NCI-H1417 (cell line): Measurements from ENCODE around the gene TRAPPC12.
"Not testable (repeated sequence)": the region's sequence is repeated elsewhere in the genome, so short reads cannot be mapped to it uniquely, and the experiment has no call there.

Experiments
- DNase-seq, 3 experiments: peaks; one replicate each; lab custom pipeline; 2025; lab: John Stamatoyannopoulos, UW

Gene TRAPPC12

DNA sequence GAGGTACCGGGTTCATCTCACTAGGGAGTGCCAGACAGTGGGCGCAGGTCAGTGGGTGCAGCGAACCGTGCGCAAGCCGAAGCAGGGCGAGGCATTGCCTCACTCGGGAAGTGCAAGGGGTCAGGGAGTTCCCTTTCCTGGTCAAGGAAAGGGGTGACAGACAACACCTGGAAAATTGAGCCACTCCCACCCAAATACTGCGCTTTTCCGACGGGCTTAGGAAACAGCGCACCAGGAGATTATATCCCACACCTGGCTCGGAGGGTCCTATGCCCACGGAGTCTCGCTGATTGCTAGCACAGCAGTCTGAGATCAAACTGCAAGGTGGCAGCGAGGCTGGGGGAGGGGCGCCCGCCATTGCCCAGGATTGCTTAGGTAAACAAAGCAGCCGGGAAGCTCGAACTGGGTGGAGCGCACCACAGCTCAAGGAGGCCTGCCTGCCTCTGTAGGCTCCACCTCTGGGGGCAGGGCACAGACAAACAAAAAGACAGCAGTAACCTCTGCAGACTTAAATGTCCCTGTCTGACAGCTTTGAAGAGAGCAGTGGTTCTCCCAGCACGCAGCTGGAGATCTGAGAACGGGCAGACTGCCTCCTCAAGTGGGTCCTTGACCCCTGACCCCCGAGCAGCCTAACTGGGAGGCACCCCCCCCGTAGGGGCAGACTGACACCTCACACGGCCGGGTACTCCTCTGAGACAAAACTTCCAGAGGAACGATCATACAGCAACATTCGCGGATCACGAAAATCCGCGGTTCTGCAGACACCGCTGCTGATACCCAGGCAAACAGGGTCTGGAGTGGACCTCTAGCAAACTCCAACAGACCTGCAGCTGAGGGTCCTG lies 9.9 kb upstream of the TRAPPC12 start:
- DNase-seq = not testable (repeated sequence)

DNA sequence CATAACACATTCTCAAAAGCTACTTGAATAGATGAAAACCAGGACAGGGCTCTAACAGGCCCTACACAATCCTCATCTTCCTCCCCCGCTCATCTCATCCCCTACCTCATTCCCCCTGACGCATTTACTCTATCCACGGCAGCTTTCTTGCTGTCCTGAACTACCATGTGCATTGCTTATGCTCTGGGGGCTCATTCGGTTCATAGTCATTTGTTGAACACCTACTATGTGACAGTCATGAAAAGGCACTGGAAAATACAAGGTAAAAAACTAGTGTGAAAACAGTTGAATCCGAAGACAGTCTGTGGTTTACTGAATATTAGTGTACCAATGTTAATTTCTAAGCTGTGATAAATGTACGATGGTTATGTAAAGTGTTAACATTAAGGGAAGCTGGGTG lies 2.7 kb upstream of the TRAPPC12 start:
- no peak for DNase-seq

DNA sequence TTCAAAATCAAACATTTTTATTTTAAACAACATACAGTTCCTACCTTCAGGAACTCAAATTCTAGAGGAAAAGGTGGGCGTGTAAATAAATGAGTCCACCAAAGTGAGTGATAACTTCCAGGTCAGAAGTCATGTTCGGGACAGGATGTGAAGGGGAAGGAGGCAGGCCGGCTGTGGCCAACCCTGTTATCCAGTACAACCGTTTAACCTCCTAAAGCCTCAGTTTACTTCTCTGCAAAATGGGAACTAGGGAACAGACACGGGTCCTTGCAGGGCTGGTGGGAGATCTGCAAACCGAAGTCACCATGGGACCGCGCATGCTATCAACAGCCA lies 2.2 kb upstream of the TRAPPC12 start:
- no peak for DNase-seq

DNA sequence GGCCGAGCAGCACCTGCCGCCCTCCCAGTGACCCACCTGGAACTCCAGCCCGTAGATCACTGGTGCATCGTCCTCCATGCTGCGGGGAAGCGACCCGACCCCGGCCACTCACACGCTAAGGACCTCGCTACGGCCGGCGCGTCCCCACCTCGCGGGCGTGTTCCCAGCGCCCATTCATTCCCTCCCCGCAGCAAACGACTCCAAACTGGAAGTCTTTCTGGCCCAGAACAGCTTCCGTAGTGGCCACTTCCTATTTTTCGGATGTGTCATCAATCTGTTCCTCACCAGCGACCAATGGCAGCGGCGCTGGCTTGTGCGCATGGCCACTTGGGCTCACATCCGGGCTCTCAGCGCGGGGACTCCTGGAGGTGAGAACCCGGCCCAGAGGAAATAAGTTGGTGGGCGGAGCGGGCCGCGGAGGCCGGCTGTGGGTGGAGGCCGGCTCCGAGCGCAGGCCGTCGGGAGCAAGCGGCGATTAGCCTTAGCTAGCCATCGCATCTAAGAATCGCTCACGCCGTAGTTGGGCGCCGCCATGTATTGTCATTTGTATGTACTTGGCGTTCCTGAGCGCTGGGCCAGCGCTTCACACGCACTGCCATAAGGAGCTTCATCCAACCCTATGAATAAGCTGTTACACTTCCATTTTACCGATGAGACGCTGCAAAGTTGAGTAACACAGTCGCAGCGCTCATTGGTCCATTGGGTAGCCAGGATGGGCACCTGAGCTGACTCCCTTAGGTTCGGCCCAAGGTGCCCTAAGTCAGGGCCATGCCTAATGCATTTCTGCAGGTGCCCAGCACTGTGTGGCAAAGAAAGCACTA lies 1.7 kb upstream of the TRAPPC12 start, which contains the start of gene EIPR1:
Gene EIPR1 (minus strand): TSS at position 207 of the 821 bp plus-strand sequence. CDS start 129 bp downstream, at position 78.
- DNase-seq = peak; percentile 98 to 100 (median 99)

DNA sequence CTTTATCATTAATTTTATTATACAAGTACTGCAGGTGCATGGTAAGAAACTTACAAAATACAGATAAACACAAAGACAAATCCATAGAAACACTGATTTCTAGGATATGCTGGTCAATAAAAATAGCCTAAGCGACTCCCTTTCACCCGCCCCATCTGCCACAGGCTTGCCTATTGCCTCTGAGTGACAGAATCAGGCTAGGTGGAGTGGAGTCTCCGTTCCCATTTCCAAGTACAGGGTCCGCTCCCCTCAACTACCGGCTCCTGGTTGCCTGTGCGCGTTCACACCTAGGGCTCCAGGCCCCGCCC lies 201 bp upstream of the TRAPPC12 start:
- no peak for DNase-seq

DNA sequence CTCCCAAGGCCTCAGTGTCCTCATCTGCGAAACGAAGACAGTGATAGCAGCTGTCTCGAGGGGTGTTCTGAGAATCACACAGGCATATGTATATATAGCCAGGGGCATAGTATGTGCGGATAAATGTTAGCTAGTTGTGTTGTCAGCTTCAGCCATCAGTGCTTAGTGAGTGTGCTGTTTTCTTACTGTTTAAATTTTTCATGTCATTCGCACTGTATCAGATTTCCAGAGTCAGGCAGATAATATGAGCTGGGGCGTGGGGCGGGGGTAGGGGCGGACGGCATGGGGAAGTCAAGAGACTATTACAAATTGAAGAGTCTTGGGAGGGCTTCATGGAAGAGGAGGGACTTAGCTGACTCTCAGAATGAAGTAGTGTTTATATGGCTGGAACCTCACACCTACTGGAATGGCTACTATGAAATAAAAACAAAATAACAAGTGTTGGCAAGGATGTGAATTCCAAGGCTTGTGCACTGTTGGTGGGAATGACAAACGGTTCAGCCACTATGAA lies 7.0 kb downstream of the TRAPPC12 start:
- DNase-seq = no peak

DNA sequence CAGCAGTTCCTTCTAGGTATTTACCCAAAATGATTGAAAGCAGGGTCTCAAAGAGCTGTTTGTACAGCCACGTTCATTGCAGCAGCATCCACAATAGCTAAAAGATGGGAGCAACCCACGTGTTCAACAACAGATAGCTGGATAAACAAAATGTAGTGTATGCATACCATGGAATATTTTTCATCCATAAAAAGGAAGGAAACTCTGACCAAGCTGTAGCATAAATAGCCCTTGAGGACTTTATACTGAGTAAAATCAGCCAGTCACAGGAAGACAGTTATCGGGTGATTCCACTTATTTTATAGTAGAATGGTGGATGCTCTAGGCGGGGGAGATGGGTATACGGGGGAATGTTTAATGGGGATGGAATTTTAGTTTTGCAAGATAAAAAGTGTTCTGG lies 7.5 kb downstream of the TRAPPC12 start:
- DNase-seq = no peak

DNA sequence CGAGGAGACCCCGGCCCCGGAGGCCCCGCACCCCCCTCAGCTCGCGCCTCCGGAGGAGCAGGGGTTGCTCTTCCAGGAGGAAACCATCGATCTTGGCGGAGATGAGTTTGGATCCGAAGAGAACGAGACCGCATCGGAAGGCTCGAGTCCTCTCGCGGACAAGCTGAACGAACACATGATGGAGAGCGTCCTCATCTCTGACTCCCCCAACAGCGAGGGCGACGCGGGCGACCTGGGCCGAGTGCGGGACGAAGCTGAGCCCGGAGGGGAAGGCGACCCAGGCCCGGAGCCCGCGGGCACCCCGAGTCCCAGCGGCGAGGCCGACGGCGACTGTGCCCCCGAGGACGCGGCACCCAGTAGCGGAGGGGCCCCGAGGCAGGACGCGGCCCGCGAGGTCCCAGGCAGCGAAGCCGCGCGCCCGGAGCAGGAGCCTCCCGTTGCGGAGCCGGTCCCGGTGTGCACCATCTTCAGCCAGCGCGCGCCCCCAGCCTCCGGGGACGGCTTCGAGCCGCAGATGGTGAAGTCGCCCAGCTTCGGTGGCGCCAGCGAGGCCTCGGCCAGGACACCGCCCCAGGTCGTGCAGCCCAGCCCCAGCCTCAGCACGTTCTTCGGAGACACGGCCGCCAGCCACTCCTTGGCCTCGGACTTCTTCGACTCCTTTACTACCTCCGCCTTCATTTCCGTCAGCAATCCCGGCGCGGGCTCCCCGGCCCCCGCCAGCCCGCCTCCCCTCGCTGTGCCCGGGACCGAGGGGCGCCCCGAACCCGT lies 8.3 kb downstream of the TRAPPC12 start:
- no peak for DNase-seq

DNA sequence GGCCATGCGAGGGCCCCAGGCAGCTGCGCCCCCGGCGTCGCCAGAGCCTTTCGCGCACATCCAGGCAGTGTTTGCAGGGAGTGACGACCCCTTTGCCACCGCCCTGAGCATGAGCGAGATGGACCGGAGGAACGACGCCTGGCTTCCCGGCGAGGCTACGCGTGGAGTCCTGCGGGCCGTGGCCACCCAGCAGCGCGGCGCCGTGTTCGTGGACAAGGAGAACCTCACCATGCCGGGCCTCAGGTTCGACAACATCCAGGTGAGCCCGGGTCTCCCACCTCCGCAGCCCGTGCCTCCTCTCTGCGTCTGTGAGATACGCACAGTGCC lies 8.9 kb downstream of the TRAPPC12 start:
- DNase-seq = no peak

DNA sequence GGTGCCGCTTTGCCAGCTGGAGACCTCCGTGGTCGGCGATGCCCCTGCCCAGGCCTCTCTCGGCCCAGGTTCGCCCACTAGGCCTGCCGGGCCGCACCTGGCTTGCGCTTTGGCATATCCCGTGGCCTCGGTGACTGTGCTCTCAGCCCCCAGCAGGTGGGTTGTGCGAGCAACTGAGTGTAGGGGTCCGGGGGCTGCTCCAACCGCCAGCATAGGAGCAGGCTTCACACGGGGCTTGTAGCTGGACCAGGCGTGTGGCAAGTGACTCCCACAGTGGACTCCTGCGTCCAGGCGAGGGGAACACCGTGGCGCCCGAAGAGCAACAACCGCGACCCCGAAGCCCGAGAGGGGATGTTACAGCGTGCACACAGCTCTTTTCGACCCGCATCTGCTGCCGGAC lies 9.7 kb downstream of the TRAPPC12 start:
- DNase-seq = no peak

DNA sequence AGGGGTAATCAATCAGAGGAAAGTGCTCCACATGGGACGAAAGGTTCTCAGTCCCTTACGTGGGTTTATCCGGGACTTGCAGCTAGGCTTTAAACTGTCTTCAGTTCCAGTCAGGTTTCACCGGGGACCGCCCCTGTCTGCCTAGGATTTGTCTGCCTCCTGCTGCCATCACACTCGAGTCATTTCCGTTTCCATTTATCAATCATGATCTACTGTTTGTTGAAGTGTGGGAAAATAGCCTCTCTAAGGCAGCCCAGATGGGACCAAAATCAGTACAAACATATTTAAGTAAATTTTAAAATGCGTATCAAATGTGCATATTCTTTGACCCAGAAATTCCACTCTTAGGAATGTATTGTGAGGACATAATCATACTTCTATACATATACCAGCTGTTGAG lies 10.5 kb downstream of the TRAPPC12 start:
- no peak for DNase-seq

DNA sequence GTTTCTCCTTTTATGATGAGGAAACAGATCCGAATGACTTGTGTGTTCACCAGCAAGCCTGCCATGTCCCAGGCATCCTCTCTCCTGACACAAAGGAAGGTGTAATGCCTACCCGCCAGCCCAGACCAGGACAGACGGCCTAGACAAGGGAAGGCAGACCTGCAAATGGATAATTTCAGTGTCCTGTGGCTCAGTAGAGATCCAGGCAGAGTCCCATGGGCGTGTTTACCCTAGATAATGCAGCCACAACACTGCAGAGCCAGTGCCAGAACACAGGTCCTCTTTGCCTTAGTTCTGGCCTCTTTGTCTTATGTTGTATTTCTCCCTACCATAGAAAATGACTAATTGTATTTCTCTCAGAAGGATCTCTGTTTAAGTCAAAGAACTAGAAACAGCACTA lies 12.7 kb downstream of the TRAPPC12 start:
- no peak for DNase-seq

DNA sequence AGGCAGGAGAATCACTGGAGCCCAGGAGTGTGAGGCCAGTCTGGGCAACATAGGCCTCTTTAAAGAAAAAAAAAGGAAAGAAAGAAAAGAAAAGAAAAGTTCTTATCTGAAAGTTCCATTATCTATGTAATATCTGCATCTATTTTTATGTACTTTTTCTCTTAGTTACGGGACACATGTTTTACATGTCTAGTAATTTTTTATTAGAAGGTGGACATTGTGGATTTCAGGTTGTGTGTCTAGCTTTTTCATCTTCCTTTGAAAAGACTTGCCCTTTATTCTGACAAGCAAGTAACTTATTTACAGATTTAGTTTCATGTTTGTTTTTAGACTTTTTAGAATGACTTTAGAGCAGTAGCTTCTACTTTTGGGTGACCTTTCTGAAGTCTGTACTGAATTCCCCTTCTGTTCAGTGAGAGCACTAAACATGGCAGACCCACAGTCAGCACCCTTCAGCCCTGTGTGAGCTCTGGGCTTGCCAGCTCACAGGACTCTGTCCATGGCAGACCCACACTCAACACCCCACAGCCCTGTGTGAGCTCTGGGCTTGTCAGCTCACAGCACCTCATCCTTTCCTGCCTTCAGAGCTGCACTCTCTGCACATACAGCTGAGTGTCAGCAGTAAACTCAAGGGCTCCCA lies 17.5 kb downstream of the TRAPPC12 start:
- DNase-seq = no peak

DNA sequence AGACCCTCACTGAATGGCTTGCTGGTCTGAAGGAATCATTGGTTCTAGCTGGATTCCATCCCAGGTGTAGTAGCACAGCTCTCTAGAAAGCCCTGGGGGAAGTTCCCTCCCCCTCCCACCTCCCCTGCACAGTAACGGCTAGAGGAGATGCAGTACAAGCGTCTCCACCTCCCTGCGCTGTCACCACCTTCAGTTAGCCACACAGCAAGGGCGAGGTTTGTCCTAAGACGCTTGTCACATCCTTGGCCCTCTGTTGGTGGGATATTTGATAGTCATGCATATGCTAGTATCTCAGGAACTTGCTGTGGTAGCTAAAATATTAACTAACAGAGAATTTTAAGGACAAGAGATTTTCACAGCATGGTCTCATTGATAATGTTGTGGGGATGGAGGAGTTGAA lies 19.4 kb downstream of the TRAPPC12 start:
- DNase-seq = no peak

DNA sequence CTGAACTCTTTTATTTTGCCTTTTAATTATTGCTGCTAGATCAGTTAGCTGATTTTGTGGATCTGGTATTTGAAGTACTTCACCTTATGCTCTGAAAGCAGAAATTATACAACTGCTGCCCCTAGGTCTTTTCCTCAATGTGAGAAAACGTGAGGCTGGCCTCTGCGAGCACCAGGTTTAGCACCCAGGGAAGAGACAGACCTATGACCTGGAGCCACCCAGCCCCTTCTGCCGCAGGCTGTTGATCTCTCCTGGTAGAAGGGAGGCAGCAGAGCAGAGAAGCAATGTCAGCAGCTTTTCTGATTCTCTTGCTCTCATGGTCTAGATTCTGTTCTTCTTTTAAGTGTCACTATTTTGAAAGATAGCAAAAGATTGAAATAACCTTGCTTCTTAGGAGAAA lies 19.9 kb downstream of the TRAPPC12 start:
- DNase-seq = no peak

DNA sequence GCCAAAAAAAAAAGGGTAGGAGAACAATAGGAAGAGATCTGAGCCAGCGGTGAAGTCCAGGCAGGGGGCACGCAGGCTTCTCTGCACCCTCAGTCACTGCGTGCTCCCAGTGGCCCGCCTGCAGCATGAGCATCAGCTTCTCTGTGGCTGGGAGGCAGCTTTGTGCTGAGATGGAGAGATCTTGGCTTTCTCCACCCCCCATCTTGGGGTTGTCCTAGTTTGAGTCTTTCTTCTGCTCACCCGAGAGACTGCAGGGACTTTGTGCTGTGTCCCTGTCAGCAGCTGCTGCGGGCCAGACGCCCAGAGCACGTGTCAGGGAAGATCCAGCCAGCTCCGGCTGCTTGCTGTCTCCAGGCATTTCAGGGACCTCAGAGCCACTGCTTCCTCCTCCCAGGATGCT lies 20.3 kb downstream of the TRAPPC12 start:
- no peak for DNase-seq

DNA sequence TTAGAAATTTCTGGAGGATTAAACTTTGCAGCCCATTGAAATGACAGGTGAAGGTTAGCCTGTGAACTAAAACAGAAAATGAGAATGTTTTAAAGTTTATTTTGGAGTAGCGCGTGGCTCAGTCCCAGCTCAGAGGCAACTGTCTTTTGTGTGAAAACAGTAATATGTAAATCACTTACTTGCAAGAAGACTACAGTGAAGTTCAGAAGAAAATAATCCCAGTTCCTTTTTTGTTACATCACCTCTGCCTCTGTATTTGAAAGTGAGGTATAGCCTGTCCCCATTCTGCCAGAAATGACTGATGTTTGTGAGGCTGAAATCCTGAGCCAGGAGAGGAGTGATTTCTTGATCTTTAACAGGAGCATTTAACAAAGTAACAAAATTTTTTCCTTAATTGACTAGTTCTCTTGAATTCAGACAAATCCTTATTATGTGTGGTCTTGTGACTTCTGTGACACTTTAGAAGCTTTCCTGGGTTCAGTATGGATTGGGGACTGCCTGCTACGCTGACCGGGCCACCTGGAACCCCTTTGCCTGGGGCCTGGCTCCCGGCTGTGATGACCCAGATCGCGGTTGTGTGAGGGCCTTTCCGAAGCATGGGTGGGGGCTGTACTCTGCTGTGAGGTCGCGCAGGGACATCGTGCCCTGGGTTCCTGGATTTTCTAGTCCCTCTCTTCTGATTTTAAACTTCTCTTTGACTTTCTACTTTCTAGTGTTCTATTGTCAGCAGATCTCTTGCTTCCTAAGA lies 24.3 kb downstream of the TRAPPC12 start:
- no peak for DNase-seq

DNA sequence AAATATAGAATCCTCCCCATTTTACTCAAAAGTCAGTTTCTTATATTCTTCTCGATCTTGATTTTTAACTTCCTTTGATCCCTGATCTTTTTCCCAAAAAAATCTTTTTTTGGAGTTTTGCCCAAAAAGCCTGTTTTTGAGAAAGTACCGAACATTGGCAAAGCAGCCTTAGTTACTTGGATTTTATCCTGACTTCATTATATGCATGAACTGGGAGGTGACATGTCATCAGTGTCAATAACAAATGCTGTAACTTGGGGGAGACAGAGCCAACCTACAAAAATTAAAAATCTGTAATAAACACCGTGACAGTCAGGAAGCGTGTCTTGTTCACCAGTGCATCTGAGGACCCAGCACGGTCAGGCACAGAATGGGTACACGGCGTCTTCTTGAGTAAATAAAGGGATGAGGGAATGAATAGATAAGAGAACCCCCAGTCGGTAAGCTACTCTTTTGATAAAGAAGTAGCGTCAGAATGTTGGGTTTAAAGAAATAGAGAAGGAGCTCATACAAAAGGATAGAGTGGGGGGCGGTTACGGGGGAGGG lies 24.9 kb downstream of the TRAPPC12 start:
- DNase-seq = no peak

DNA sequence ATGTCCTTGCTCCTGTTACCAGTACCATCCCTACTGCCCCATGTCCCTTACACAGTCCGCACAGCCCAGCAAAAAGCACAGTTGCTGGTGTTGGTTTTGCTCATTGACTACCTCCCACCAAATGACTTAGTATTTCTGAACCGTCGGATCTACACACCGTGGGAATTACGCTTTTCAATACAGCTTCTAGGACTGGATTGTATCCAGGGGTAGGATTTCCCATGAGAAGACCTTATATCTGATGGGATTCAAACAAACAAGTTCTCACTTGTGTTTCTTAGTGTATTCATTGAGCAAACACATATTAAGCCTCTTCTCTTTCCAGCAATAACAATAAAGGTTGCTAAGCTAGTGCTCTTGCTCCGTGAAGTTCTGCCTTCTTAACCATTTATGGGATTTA lies 25.8 kb downstream of the TRAPPC12 start:
- DNase-seq = no peak

DNA sequence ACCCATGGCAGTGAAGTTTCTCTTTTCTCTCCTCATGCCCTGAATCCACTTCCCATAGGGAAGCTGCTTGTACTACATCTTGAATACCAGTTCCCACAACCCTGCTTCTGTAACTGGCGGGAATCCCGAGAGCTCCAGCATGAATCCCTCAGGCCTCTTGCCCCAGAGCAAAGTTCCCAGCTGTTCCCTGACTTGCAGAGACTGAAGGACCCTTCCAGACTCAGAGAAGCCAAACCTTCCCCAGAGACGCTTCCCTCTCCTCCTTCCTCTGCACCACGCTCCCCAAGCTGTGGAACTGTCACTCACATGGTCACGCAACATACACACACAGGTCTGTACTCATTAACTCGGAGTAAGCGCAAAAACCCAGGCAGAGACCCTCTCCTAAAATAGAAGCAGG lies 26.4 kb downstream of the TRAPPC12 start:
- DNase-seq = no peak

DNA sequence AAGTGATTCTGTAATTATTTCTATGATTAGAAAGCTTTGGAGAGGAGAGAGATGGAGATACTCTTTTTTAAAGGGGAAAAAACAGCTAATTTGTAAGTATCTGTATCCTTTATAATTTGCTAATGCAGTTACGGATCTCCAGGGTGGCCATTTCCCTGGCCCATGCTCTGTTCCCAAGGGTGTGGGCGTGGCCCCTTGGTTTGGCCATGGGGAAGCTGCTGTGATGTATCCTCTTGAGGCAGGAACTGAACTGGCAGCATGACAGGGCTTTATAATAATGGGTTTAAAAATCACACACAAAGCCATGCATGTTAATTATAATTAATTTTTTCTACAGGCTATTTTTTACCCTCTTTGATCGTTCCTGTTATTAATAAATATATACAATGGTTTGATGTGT lies 27.0 kb downstream of the TRAPPC12 start:
- DNase-seq = peak in 1 of 3 experiments; percentile 7
